ACC112 (cell line): Measurements from ENCODE around the gene ADAMTS3.
"Not testable (repeated sequence)": the region's sequence is repeated elsewhere in the genome, so short reads cannot be mapped to it uniquely, and the experiment has no call there.

Source experiments
- H2AFZ ChIP-seq: fragments of 200-600 bp; sonication (generic); one replicate; pipeline ENCODE4 v1.6.0; 2017; ENCODE audit warnings: antibody characterized with exemption, low read length; ENCODE audit not compliant: unreplicated experiment
- H3K27ac ChIP-seq: fragments of 200-600 bp; sonication (generic); 2 replicates; pipeline ENCODE4 v1.5.1; 2014; ENCODE audit warnings: low read depth, mild to moderate bottlenecking, antibody characterized with exemption, low read length, moderate library complexity
- H3K27me3 ChIP-seq: fragments of 200-600 bp; sonication (generic); 2 replicates; pipeline ENCODE4 v1.6.1; 2014; ENCODE audit warnings: mild to moderate bottlenecking, antibody characterized with exemption, low read length, moderate library complexity, mixed read lengths; ENCODE audit not compliant: insufficient read depth
- H3K36me3 ChIP-seq: fragments of 200-600 bp; sonication (generic); 2 replicates; pipeline ENCODE4 v1.6.1; 2016; ENCODE audit warnings: mild to moderate bottlenecking, antibody characterized with exemption, low read length, moderate library complexity, mixed read lengths; ENCODE audit not compliant: insufficient read depth
- H3K4me1 ChIP-seq: fragments of 200-600 bp; sonication (generic); one replicate; pipeline ENCODE4 v1.6.1; 2016; ENCODE audit warnings: low read length, mixed read lengths; ENCODE audit not compliant: insufficient read depth, unreplicated experiment, control insufficient read depth
- H3K4me3 ChIP-seq: fragments of 200-600 bp; sonication (generic); 2 replicates; pipeline ENCODE4 v1.5.1; 2014; ENCODE audit warnings: mild to moderate bottlenecking, low read depth, low read length
- H3K79me2 ChIP-seq: fragments of 200-600 bp; sonication (generic); one replicate; pipeline ENCODE4 v1.6.0; 2016; ENCODE audit warnings: low read length; ENCODE audit not compliant: control insufficient read depth, unreplicated experiment, insufficient read depth

Gene ADAMTS3

DNA sequence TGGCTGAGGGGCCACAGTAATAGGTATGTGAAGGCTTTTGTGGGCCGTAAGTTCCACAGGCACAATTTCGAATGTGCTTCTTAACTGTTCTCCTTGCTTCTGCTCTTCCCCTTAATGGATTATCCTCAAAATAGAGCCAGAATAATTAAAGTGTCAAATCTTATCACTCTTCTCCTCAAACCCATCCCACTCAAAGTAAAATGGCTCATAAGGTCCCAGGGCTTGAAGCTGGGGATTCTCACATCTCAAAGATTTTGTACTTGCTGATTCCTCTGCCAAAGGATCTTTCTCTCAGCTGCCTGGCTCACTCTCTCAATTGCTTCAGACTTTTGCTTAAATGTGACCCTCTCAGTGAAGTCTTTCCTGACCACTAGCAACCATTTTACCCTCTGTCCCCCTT lies 16.6 kb downstream of the ADAMTS3 start:
- H3K79me2 ChIP-seq, result no peaks in the 10 kb centered on the region
- no peaks in the 10 kb centered on the region for H3K36me3 ChIP-seq
- H3K4me3 ChIP-seq, result no peak overlapping the region
- H3K27ac ChIP-seq, result no peak overlapping the region
- no peaks in the 10 kb centered on the region for H3K4me1 ChIP-seq
- no peaks in the 10 kb centered on the region; the same call in 1 of the 2 replicates for H3K27me3 ChIP-seq
- H2AFZ ChIP-seq, result no peak overlapping the region

DNA sequence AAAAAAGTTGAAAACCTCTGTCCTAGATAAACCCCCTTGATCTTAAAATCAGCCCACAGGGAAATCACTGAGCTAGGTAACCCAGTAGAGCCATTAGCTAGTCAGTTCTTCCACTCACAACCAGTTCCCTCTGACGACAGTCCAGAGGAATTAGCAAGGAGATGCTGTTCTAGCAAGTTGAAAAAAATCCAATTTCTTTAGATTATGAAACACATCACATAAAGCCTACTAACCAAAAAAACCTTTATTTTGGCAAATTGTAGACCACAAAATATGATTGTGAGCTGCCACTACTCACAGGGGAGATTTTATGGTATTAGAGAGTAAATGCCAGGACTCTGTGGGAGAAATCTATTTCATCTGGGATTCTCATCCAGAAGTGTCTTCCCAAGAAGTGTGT lies 22.6 kb downstream of the ADAMTS3 start:
- no peak overlapping the region for H3K4me3 ChIP-seq
- H3K79me2 ChIP-seq, result no peaks in the 10 kb centered on the region
- H2AFZ ChIP-seq, result no peak overlapping the region
- no peak overlapping the region for H3K27ac ChIP-seq
- H3K36me3 ChIP-seq, result no peaks in the 10 kb centered on the region
- H3K4me1 ChIP-seq, result no peaks in the 10 kb centered on the region
- peaks cover 13% of the 10 kb centered on the region; the same call in 1 of the 2 replicates for H3K27me3 ChIP-seq

DNA sequence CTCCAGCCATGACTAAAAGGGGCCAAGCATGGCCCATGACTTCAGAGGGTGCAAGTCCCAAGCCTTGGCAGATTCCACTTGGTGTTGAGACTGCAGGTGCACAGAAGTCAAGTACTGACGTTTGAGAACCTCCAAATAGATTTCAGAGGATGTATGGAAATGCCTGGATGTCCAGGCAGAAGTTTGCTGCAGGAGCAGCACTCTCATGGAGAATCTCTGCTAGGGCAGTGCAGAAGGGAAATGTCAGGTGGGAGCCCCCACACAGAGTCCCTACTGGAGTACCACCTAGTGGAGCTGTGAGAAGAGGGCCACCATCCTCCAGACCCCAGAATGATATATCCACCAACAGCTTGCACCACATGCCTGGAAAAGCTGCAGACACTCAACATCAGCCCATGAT lies 28.3 kb downstream of the ADAMTS3 start:
- H3K27me3 ChIP-seq, result peaks cover 10% of the 10 kb centered on the region; the same call in 1 of the 2 replicates
- not testable (repeated sequence) for H3K79me2 ChIP-seq, H3K27ac ChIP-seq, H3K4me3 ChIP-seq, H2AFZ ChIP-seq, H3K4me1 ChIP-seq, H3K36me3 ChIP-seq

DNA sequence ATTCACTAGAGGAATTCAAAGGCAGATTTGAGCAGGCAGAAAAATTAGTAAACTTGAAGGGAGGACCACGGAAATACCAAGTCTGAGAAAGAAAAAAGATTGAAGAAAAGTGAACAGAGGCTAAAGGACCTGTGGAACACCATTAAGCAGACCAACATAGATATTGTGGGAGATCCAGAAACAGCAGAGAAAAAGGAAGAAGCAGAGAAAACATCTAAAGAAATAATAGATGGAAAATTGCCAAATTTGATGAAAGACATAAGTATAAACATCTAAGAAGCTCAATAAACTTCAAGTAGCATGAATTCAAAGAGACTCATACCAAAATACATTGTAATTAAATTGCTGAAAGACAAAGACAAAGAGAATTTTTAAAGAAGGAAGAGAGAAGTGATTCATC lies 31.0 kb downstream of the ADAMTS3 start:
- peaks cover 4% of the 10 kb centered on the region; the same call in 1 of the 2 replicates for H3K27me3 ChIP-seq
- no peaks in the 10 kb centered on the region for H3K79me2 ChIP-seq
- no peak overlapping the region for H3K4me3 ChIP-seq
- H3K36me3 ChIP-seq, result no peaks in the 10 kb centered on the region
- H2AFZ ChIP-seq, result no peak overlapping the region
- no peak overlapping the region for H3K27ac ChIP-seq
- H3K4me1 ChIP-seq, result no peaks in the 10 kb centered on the region

DNA sequence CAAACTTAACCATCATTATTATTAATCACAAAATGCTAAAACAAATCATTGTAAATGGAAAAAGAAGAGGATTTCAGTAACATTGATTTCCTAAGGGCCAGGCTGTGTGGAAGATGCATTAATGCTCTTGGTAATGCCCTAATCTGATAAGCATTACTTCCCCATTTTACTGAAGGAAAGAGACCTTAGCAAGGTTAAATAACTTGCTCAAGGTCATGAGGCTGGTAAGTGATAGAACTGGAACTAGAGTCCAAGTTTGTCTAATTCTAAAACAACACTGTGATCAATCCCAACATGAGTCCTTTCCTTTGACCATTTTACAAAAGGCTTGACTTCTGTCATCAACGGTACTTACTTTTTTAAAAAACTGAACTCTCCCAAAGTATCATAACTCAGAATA lies 32.6 kb downstream of the ADAMTS3 start:
- Histone ChIP-seq H3K36me3 (no peaks in the 10 kb centered on the region), H3K4me1 (no peaks in the 10 kb centered on the region), H3K27me3 (peaks cover 4% of the 10 kb centered on the region; the same call in 1 of the 2 replicates), H2AFZ (no peak overlapping the region), H3K79me2 (no peaks in the 10 kb centered on the region), H3K4me3 (no peak overlapping the region), H3K27ac (no peak overlapping the region)

DNA sequence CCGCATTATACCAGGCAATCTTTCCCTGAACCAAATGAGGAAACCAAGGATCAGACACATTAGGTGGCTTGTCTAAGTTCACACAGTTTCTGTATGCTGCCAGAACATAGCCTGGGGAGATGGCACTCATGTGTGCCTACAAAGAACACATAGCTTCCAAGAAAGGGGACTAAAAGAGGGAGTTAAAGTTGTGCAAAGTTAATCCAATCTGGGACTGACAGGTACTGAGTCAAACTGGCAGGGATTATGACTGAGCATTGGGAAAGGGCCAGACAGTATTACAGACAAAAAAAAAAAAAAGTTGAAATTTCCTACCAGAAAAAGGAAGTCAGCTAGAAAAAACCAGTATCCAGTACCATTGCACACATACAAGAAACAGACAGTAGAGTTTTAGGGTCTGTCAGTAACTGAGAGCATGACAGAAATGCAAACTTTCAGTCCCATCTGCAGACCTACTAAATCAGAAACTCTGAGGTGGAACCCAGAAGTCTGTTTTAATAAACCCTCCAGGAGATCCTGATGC lies 37.2 kb downstream of the ADAMTS3 start:
- H3K36me3 ChIP-seq, result no peaks in the 10 kb centered on the region
- H3K27ac ChIP-seq, result no peak overlapping the region
- no peak overlapping the region for H2AFZ ChIP-seq
- no peaks in the 10 kb centered on the region for H3K4me1 ChIP-seq
- H3K27me3 ChIP-seq, result no peaks in the 10 kb centered on the region
- no peaks in the 10 kb centered on the region for H3K79me2 ChIP-seq
- no peak overlapping the region for H3K4me3 ChIP-seq

DNA sequence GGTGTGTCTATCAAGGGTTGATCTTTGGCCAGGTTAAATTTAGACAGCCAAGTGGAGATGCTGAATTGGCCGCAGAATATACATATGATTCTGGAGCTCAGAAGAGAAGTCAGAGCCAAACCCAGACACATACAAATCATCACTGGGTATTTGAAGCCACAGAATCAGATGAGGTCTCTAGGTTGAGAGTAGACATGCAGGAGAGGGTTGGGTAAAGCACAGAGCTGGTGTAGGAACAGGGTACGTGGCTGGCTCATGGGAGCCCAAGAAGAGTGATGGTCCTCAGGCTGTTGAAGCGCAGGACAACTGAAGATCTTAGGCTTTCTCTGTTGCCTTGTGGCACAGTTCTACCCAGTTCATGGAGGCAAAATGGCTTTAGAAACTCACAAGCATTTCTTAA lies 37.7 kb downstream of the ADAMTS3 start:
- H3K27ac ChIP-seq, result no peak overlapping the region
- no peaks in the 10 kb centered on the region for H3K79me2 ChIP-seq
- H3K4me1 ChIP-seq, result no peaks in the 10 kb centered on the region
- H2AFZ ChIP-seq, result no peak overlapping the region
- H3K36me3 ChIP-seq, result no peaks in the 10 kb centered on the region
- H3K27me3 ChIP-seq, result no peaks in the 10 kb centered on the region
- H3K4me3 ChIP-seq, result no peak overlapping the region

DNA sequence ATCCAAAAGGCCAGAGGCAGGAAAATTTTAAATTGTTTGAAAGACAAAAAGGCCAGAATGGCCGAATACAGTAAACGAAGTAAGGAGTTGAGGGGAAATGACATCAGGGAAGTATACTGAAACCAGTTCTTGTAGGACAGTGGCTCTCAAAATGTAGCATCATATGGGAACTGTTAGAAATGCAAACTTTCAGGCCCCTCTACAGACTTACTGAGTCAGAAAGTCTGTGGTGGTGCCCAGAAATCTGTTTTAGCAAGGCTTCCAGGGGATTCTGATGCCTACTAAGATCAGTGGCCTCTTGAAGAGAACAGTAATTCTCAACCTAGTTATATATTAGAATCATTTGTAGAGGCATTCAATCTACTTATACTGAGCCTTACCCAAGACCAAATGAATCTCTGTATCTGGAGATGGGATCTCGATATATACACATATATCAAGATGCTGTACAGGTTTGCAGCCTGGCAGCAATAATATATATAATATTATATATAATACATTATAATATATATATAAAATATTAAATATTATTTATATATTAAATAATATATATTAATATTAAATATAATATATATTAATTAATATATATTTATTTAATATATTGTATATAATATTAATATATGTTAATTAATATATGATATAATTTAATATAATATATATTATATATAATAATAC lies 39.7 kb downstream of the ADAMTS3 start:
- H3K36me3 ChIP-seq, result no peaks in the 10 kb centered on the region
- H3K27me3 ChIP-seq, result no peaks in the 10 kb centered on the region
- peaks cover 4% of the 10 kb centered on the region for H3K4me1 ChIP-seq
- H2AFZ ChIP-seq, result no peak overlapping the region
- no peak overlapping the region for H3K4me3 ChIP-seq
- no peak overlapping the region for H3K27ac ChIP-seq
- no peaks in the 10 kb centered on the region for H3K79me2 ChIP-seq

DNA sequence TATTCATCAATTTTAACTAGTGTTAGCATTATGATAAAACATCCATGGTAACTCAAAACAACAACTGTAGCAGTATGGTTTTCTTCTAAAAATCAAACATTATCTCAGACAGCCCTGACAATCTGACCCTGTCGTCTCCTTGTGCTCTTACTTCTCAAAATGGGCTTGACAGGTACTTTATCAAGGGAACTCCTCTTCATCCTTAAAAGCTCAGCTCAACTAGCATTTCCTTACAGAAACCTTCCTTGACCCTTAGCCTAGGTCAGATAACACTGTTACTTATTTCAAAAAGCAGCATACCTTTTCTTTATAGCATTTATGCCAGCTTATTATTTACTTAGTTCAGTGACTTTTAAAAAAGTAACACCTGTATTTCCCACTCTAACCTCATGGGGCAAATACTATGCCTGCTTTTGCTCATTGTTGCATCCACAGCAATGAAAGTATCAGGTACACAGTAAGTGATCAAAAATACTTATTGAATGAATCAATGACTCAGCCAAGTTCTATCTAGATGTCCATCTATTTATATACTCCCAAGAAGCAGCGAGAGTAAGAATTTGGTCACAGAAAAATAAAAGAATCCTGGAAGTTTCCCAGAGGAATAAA lies 41.9 kb downstream of the ADAMTS3 start:
- H3K79me2 ChIP-seq, result no peaks in the 10 kb centered on the region
- no peaks in the 10 kb centered on the region for H3K27me3 ChIP-seq
- H3K27ac ChIP-seq, result no peak overlapping the region
- H2AFZ ChIP-seq, result no peak overlapping the region
- H3K36me3 ChIP-seq, result no peaks in the 10 kb centered on the region
- H3K4me1 ChIP-seq, result peaks cover 4% of the 10 kb centered on the region
- no peak overlapping the region for H3K4me3 ChIP-seq

DNA sequence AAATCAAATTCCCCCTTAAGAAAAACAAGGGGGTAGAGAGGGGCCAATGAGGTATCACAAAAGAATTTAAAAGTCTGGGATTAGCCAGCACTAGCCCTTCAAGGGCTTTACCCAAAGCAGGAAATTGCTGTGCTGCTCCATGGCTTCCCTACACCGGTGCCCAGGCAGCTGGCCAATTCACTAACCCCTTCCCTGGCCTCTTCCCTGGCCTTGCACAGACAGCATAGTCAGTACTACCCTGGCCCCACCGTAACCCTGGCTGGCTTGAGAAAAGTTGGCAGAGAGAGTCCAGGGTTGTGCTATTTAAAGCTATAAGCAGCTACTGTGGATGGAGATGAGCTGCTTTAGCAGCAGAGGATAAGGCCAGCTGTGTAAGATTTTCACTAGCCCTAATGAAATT lies 43.1 kb downstream of the ADAMTS3 start:
- no peaks in the 10 kb centered on the region for H3K27me3 ChIP-seq
- peaks cover 4% of the 10 kb centered on the region for H3K4me1 ChIP-seq
- H3K36me3 ChIP-seq, result no peaks in the 10 kb centered on the region
- H2AFZ ChIP-seq, result no peak overlapping the region
- H3K4me3 ChIP-seq, result no peak overlapping the region
- no peak overlapping the region for H3K27ac ChIP-seq
- H3K79me2 ChIP-seq, result no peaks in the 10 kb centered on the region

DNA sequence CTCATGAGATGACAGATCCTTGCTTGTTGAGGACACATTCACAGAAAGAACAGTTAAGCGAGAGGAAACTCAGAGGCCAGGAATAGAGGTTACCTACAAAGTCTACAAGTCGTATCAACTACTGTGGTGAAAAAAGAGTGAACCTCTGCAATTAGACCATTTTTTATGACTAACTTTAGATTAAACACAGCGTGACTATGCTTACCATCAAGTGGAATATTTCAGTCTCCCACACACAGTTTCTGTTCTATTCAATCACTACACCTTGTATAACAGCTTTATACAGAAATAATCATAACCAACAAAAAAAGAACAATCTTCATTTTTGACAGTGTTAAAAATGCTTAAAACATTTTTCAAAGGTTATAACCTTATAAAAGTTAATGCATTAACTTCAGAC lies 46.6 kb downstream of the ADAMTS3 start:
- Histone ChIP-seq H3K79me2 (no peaks in the 10 kb centered on the region), H3K4me3 (no peak overlapping the region), H2AFZ (no peak overlapping the region), H3K36me3 (no peaks in the 10 kb centered on the region), H3K27ac (no peak overlapping the region), H3K4me1 (peaks cover 4% of the 10 kb centered on the region), H3K27me3 (no peaks in the 10 kb centered on the region)
